Neural cell (in vitro differentiated cells): ENCODE data around the gene TECPR2. TPM values are rescaled to one million over a fixed set of nuclear protein-coding genes. Genes with fewer than 3 reads are reported as not detected.

Experiments
- H2AFZ ChIP-seq: fragments of 200-600, 300-800 bp; sonication (generic), shearing (Covaris generic); 2 replicates; pipeline ENCODE4 v1.6.0; 2014; ENCODE audit warnings: low read depth, mild to moderate bottlenecking, antibody characterized with exemption, low read length, moderate library complexity
- H3F3A ChIP-seq: fragments of 200-600 bp; shearing (Covaris generic); 2 replicates; pipeline ENCODE4 v1.6.1; 2016; ENCODE audit warnings: mild to moderate bottlenecking, moderate library complexity, mixed read lengths, antibody characterized with exemption, low read length; ENCODE audit not compliant: insufficient read depth, poor library complexity, severe bottlenecking
- H3K27ac ChIP-seq: fragments of 200-600, 300-800 bp; sonication (generic), shearing (Covaris generic); 2 replicates; pipeline ENCODE4 v1.5.1; 2014; ENCODE audit warnings: mild to moderate bottlenecking, low read length, moderate library complexity
- H3K27me3 ChIP-seq: fragments of 300-800, 200-600 bp; sonication (generic), shearing (Covaris generic); 2 replicates; pipeline ENCODE4 v1.6.0; 2014; ENCODE audit warnings: mild to moderate bottlenecking, low read depth, low read length, moderate library complexity; ENCODE audit not compliant: insufficient read depth
- H3K36me3 ChIP-seq: fragments of 300-800, 200-600 bp; sonication (generic), shearing (Covaris generic); 2 replicates; pipeline ENCODE4 v1.5.1; 2014; ENCODE audit warnings: mild to moderate bottlenecking, antibody characterized with exemption, low read length, moderate library complexity; ENCODE audit not compliant: insufficient read depth
- H3K4me2 ChIP-seq: fragments of 300-800, 200-600 bp; sonication (generic), shearing (Covaris generic); 2 replicates; pipeline ENCODE4 v1.6.0; 2014; ENCODE audit warnings: mild to moderate bottlenecking, low read length
- H3K4me3 ChIP-seq: fragments of 300-800, 200-600 bp; sonication (generic), shearing (Covaris generic); 2 replicates; pipeline ENCODE4 v1.5.1; 2014; ENCODE audit warnings: mild to moderate bottlenecking, low read length, moderate library complexity
- H3K79me2 ChIP-seq: fragments of 200-600 bp; shearing (Covaris generic); replicated peaks from 2 replicates; pipeline ENCODE4 v1.6.0; 2014; ENCODE audit warnings: mild to moderate bottlenecking, low read length, moderate library complexity; ENCODE audit not compliant: insufficient read depth
- H3K9ac ChIP-seq: fragments of 300-800, 200-600 bp; sonication (generic), shearing (Covaris generic); 2 replicates; pipeline ENCODE4 v1.6.1; 2016; ENCODE audit warnings: mild to moderate bottlenecking, low read length, mixed read lengths
- H3K9me2 ChIP-seq: fragments of 200-600 bp; shearing (Covaris generic); 2 replicates; pipeline ENCODE4 v1.6.1; 2016; ENCODE audit warnings: mild to moderate bottlenecking, low read length, mixed read lengths; ENCODE audit not compliant: insufficient read depth
- H3K9me3 ChIP-seq: fragments of 200-600, 300-800 bp; sonication (generic), shearing (Covaris generic); 2 replicates; pipeline ENCODE4 v1.6.1; 2016; ENCODE audit warnings: mild to moderate bottlenecking, mixed run types, low read length, moderate library complexity, mixed read lengths
- H4K20me1 ChIP-seq: fragments of 200-600 bp; shearing (Covaris generic); 2 replicates; pipeline ENCODE4 v1.6.1; 2016; ENCODE audit warnings: mild to moderate bottlenecking, mixed run types; ENCODE audit not compliant: insufficient read depth
- EP300 ChIP-seq: fragments of 450-650 bp; conservative IDR thresholded peaks from 2 replicates; pipeline ENCODE4 v1.6.1; 2014; ENCODE audit warnings: antibody characterized with exemption, mild to moderate bottlenecking, moderate library complexity; ENCODE audit not compliant: poor library complexity, severe bottlenecking
- EZH2 ChIP-seq: fragments of 200-600, 300-800 bp; shearing (Covaris generic), sonication (generic); IDR thresholded peaks from 2 replicates; pipeline ENCODE4 v1.6.1; 2014; ENCODE audit warnings: antibody characterized with exemption, low read length, borderline replicate concordance, mild to moderate bottlenecking; ENCODE audit not compliant: insufficient read depth, poor library complexity, severe bottlenecking
- MXI1 ChIP-seq: fragments of 450-650 bp; conservative IDR thresholded peaks from 2 replicates; pipeline ENCODE4 v1.6.1; 2014; ENCODE audit warnings: antibody characterized with exemption, mild to moderate bottlenecking; ENCODE audit not compliant: poor library complexity, severe bottlenecking
- POLR2AphosphoS5 ChIP-seq: IDR thresholded peaks from 2 replicates; pipeline ENCODE4 v1.6.1; 2012
- RAD21 ChIP-seq: fragments of 450-650 bp; conservative IDR thresholded peaks from 2 replicates; pipeline ENCODE4 v1.6.1; 2014; ENCODE audit warnings: antibody characterized with exemption, mild to moderate bottlenecking, moderate library complexity
- SMC3 ChIP-seq: fragments of 450-650 bp; conservative IDR thresholded peaks from 2 replicates; pipeline ENCODE4 v1.6.1; 2014; ENCODE audit warnings: antibody characterized with exemption, mild to moderate bottlenecking, moderate library complexity; ENCODE audit not compliant: poor library complexity
- TAF1 ChIP-seq: IDR thresholded peaks from 2 replicates; pipeline ENCODE4 v1.6.1; 2012; ENCODE audit warnings: low read depth
- polyA plus RNA-seq: library from polyadenylated mRNA; depleted of rRNA; stranded (reverse); fragments of >200 nt; gene quantifications from 2 replicates; pipeline ENCODE4 v1.2.3, GENCODE V29; 2014
- TF ChIP-seq, protein P1 (sequence below): fragments of 450-650 bp; IDR thresholded peaks from 2 replicates; pipeline ENCODE4 v1.5.1; 2014; ENCODE audit warnings: antibody characterized with exemption, mild to moderate bottlenecking, moderate library complexity; ENCODE audit not compliant: poor library complexity, severe bottlenecking
- TF ChIP-seq, protein P2 (sequence below): IDR thresholded peaks from 2 replicates; pipeline ENCODE4 v1.6.1; 2012; ENCODE audit warnings: borderline replicate concordance

The TECPR2 gene
- polyA plus RNA-seq, 1 donor from 2014 or later: 7.0 TPM

DNA sequence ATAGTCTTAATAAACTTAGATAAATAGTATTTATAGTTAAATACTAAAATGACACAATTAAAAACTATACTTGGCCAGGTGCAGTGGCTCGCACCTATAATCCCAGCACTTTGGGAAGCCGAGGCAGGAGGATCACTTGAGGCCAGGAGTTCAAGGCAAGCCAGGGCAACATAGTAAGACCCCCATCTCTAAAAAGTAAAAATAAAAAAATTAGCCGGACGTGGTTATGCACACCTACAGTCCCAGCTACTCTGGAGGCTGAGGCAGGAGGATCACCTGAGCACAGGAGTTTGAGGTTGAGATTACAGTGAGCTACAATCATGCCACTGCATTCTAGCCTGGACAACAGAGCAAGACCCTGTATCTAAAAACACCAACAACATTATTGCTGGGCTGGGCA, 16.1 kb upstream of the TECPR2 start:
- Histone ChIP-seq H3K9me2 (no peaks in the 10 kb centered on the region), H3K79me2 (no peaks in the 10 kb centered on the region), H3K9me3 (no peaks in the 10 kb centered on the region), H3K4me3 (no peak overlapping the region), H3K4me2 (no peak overlapping the region), H3K27me3 (no peaks in the 10 kb centered on the region), H3F3A (peaks cover 2% of the 10 kb centered on the region), H4K20me1 (no peaks in the 10 kb centered on the region), H3K9ac (no peak overlapping the region), H3K27ac (no peak overlapping the region), H3K36me3 (no peaks in the 10 kb centered on the region), H2AFZ (no peak overlapping the region)
- TF ChIP-seq, protein P1, sequence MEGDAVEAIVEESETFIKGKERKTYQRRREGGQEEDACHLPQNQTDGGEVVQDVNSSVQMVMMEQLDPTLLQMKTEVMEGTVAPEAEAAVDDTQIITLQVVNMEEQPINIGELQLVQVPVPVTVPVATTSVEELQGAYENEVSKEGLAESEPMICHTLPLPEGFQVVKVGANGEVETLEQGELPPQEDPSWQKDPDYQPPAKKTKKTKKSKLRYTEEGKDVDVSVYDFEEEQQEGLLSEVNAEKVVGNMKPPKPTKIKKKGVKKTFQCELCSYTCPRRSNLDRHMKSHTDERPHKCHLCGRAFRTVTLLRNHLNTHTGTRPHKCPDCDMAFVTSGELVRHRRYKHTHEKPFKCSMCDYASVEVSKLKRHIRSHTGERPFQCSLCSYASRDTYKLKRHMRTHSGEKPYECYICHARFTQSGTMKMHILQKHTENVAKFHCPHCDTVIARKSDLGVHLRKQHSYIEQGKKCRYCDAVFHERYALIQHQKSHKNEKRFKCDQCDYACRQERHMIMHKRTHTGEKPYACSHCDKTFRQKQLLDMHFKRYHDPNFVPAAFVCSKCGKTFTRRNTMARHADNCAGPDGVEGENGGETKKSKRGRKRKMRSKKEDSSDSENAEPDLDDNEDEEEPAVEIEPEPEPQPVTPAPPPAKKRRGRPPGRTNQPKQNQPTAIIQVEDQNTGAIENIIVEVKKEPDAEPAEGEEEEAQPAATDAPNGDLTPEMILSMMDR: no peak
- TF ChIP-seq MXI1: no peak
- TF ChIP-seq EP300: no peak
- no peak for TF ChIP-seq POLR2AphosphoS5
- no peak for TF ChIP-seq EZH2
- no peak for TF ChIP-seq SMC3
- no peak for TF ChIP-seq TAF1
- TF ChIP-seq, protein P2, sequence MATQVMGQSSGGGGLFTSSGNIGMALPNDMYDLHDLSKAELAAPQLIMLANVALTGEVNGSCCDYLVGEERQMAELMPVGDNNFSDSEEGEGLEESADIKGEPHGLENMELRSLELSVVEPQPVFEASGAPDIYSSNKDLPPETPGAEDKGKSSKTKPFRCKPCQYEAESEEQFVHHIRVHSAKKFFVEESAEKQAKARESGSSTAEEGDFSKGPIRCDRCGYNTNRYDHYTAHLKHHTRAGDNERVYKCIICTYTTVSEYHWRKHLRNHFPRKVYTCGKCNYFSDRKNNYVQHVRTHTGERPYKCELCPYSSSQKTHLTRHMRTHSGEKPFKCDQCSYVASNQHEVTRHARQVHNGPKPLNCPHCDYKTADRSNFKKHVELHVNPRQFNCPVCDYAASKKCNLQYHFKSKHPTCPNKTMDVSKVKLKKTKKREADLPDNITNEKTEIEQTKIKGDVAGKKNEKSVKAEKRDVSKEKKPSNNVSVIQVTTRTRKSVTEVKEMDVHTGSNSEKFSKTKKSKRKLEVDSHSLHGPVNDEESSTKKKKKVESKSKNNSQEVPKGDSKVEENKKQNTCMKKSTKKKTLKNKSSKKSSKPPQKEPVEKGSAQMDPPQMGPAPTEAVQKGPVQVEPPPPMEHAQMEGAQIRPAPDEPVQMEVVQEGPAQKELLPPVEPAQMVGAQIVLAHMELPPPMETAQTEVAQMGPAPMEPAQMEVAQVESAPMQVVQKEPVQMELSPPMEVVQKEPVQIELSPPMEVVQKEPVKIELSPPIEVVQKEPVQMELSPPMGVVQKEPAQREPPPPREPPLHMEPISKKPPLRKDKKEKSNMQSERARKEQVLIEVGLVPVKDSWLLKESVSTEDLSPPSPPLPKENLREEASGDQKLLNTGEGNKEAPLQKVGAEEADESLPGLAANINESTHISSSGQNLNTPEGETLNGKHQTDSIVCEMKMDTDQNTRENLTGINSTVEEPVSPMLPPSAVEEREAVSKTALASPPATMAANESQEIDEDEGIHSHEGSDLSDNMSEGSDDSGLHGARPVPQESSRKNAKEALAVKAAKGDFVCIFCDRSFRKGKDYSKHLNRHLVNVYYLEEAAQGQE: no peak
- TF ChIP-seq RAD21: no peak

DNA sequence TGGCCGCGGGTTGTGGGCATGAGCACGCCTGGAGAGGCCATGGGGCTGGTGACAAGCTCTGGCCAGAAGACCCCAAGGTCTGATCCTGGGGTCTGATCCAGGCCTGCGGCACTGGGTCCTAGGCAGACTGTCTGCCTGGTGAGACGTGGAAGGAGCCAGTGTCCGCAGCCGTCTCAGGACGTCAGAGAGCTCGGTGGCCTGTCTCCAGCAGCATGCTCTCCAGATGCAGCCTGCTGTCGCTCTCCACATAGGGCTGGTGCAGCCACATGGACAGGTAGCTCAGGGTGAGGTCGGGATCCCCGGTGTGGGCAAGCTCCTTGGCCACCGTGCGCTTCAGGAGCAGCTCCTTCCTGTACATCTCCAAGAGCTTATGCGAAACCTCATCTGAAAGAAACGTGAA, 14.4 kb upstream of the TECPR2 start:
- Histone ChIP-seq H3K4me3 (no peak overlapping the region), H3K9me3 (no peaks in the 10 kb centered on the region), H3K9me2 (no peaks in the 10 kb centered on the region), H3K9ac (no peak overlapping the region), H3K36me3 (no peaks in the 10 kb centered on the region), H3K79me2 (no peaks in the 10 kb centered on the region), H3K27me3 (no peaks in the 10 kb centered on the region), H3K27ac (no peak overlapping the region), H2AFZ (no peak overlapping the region), H4K20me1 (no peaks in the 10 kb centered on the region), H3K4me2 (no peak overlapping the region), H3F3A (no peaks in the 10 kb centered on the region)
- TF ChIP-seq EZH2: no peak
- TF ChIP-seq, protein P1: no peak
- no peak for TF ChIP-seq MXI1
- TF ChIP-seq TAF1: no peak
- no peak for TF ChIP-seq RAD21
- TF ChIP-seq POLR2AphosphoS5: no peak
- no peak for TF ChIP-seq EP300
- TF ChIP-seq SMC3: no peak
- TF ChIP-seq, protein P2: no peak
